GM12873 (cell line): Measurements from ENCODE around the gene SRP68.

Experiments
- TF ChIP-seq, protein P1 (sequence below): IDR thresholded peaks from 2 replicates; pipeline ENCODE4 v1.5.1; 2012; ENCODE audit warnings: low read depth, mild to moderate bottlenecking, moderate library complexity, low read length, control low read depth; ENCODE audit not compliant: insufficient read depth; ENCODE audit errors: missing control alignments

The SRP68 gene

DNA sequence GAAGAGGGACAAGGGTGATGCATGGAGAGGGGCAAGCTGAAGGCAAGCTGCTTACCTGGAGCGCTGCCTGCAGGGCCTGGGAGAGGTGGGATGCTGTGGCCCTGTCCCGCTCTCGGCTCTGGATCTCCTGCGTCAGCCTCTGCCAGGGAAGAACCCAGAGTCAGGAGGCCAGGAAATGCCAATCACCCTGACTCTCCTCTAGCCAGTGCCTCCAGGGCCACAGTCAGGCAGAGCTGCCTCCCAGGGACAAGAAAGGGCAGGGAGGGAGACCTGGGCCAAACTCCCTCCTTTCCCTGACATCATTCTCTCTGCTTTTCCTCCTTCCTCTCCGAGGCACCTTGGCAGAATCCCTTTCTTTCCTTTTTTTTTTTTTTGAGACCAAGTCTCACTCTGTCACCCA is 60.4 kb downstream of the SRP68 start:
- TF ChIP-seq, protein P1, sequence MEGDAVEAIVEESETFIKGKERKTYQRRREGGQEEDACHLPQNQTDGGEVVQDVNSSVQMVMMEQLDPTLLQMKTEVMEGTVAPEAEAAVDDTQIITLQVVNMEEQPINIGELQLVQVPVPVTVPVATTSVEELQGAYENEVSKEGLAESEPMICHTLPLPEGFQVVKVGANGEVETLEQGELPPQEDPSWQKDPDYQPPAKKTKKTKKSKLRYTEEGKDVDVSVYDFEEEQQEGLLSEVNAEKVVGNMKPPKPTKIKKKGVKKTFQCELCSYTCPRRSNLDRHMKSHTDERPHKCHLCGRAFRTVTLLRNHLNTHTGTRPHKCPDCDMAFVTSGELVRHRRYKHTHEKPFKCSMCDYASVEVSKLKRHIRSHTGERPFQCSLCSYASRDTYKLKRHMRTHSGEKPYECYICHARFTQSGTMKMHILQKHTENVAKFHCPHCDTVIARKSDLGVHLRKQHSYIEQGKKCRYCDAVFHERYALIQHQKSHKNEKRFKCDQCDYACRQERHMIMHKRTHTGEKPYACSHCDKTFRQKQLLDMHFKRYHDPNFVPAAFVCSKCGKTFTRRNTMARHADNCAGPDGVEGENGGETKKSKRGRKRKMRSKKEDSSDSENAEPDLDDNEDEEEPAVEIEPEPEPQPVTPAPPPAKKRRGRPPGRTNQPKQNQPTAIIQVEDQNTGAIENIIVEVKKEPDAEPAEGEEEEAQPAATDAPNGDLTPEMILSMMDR = no peak

DNA sequence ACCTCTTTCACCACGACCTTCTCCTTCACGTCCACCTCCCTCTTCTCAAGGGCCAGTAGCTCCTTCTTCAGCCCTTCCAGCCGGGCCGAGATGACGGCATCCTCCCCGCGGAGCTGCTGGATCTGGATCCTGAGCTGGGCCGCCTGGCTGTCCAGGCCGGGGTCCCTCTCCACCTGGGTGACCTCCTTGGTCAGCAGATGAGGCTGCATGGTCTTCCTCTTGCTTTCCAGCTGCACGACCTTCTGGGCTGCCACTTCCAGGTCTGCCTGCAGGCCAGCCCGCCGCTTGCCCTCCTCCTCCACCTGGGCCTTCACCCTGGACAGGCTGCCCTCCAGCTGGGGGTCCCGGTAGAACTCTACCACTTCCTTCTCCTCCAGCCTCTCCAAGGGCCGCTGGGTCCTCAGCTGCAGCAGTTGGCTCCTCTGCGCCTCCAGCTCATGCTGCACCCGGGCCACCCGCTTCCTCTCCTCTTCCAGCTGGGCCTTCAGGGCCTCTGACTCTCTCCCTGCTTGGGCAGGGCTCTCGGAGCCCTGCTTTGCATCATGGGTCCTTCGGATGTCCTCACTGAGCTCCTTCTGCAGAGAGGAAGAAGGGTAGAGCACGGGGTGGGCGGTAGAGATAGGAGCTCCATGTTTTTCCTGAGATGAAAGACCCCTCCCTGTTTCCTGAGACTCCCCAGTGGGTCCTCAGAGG is 62.2 kb downstream of the SRP68 start:
- TF ChIP-seq, protein P1 = no peak

DNA sequence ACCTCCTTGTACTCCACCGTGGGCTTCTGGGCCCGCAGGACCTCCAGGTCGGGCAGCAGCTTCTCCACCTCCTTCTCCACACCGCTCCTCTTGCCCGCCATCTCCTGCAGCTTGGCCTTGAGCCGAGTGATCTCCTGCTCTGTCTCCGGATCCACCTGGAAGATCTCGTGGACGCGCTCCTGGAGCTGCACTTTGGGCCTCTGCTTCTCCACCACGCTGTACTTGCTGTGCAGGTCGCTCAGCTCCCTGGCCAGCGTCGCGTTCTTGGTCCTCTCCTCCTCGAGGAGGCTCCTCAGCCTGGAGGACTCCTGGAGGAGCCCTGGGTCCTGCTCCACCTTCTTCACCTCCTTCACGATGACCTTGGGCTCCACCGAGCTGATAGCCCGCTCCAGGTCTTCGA is 62.9 kb downstream of the SRP68 start:
- TF ChIP-seq, protein P1 = no peak

DNA sequence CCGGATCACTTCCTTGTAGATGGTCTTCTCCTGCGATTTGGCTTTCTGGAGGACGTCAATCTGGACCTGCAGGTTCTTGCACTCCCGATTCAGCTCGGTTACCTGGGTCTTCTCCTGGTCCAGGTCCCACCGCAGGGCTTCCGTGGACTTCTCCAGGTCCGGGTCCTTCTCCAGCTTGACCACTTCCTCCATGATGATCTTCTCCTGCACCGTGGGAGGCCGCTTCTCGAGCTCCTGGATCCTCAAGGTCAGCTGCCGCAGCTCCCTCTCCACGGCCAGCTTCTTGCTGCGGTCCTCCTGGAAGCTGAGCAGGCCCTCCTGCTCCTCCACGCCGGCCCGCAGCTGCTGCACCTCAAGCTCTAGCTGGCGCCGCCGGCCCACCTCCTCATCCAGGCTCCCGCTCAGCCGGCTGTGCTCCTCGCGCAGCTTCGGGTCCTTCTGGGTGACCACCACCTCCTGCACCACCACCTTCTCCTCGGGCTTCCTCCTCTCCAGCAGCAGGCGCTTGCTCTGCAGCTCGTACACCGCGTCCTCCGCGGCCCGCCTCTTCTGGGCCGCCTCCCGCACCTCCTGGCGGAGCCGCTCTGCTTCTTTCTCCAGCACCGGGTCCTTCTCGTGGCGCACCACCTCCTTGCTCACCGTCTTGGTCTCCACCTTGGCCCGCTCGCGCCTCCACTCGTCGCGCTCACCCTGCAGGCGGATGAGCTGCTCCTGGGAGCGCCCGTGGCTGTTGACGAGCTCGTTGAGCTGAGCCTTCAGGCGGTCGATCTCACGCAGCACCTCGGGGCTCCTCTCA is 63.5 kb downstream of the SRP68 start:
- TF ChIP-seq, protein P1 = no peak

DNA sequence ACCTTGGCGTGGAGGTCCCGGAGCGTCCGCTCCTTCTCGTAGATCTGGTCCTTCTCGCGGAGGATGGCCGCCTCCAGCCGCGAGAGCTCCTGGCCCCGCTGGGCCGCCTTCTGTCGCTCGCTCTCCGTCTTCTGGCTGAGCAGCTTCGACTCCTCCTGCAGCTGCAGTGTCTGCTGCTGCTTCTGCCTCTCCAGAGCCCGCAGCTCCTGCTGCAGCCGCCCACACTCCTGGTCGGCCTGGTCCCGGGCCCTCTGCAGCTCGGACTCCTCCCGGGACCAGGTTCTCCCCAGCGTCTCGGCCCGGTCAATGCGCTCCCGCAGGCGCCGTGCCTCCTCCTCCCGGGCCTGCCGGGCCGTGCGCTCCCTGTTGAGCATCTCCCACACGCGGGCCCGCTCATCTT is 64.1 kb downstream of the SRP68 start:
- TF ChIP-seq, protein P1 = no peak

DNA sequence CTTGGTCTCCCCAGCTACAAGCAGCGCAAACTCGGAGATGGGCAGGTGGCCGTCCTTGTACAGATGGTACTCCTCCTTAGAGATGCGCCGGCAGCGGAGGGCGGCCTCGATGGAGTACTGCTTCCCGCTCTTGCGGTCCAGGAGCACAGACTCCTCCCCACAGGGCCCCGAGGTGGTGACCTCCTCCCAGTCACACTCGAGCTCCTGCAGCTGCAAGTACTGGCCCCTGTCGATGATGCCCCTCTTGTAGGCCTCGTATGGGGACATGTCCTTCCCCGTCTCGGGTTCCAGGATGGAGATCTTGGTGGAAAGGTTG is 64.5 kb downstream of the SRP68 start:
- TF ChIP-seq, protein P1 = no peak

DNA sequence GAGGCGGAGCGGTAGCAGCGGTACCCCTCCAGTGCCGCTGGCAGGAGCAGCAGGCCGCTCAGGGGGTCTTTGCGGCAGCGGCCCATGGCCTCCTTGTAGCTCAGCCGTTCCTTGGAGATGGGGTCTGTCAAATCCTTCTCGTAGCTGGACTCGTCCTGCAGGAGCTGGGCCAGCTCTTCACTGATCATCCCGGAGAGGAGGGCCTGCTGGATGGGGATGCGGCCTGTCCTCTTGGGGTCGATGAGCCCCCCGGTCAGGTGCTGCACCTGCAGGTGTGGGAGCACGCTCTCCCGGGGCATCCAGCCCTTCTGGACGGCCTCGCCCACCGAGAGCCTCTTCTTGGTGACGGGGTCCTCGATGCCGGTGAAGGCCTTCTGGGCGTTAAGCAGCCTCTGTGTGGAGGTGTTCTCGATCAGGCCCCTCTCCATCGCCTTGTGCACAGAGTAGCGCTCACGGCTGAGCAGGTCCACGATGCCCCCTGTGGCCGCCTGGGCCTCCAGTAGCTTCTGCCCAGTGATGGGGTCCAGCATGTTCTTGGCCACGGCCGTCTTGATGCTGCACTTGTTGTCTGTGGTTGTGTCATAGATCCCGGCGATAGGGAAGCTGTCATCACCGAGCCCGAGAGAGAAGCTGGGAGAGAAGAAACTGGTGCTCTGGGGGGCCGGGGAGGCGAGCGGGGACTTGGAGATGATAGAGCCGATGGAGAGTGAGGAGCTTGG is 65.0 kb downstream of the SRP68 start:
- TF ChIP-seq, protein P1 = no peak
